GM18508 (cell line): ENCODE data around the gene OR2L2.
"Not testable (repeated sequence)": the region's sequence is repeated elsewhere in the genome, so short reads cannot be mapped to it uniquely, and the experiment has no call there.

Source experiments
- ATAC-seq: cut with Tn5 transposase; IDR thresholded peaks from one replicate; pipeline ENCODE4 v1.9.1; 2021; ENCODE audit warnings: moderate number of reproducible peaks; ENCODE audit not compliant: insufficient read depth, unreplicated experiment

OR2L2 gene

GRCh38 chr1:248029770-248030169, at the start of gene OR2L2:
Gene OR2L2 (plus strand): TSS chr1:248030070. CDS start chr1:248038268, 8,198 bp downstream.
- no peak for ATAC-seq

GRCh38 chr1:247992986-247993385, 36.9 kb upstream of the OR2L2 start:
- no peak for ATAC-seq

- no peak for ATAC-seq
Observed at GRCh38 chr1:247998811-247999210, 31.1 kb upstream of the OR2L2 start.

GRCh38 chr1:248000169-248000568, 29.7 kb upstream of the OR2L2 start:
- no peak for ATAC-seq

- ATAC-seq: no peak
Observed at GRCh38 chr1:248007778-248008177, 22.1 kb upstream of the OR2L2 start.

- no peak for ATAC-seq
Observed at GRCh38 chr1:248009681-248010080, 20.2 kb upstream of the OR2L2 start.

GRCh38 chr1:248013229-248013710, 16.6 kb upstream of the OR2L2 start, which contains the start of gene OR2L5:
Gene OR2L5 (plus strand): TSS chr1:248013660. CDS start chr1:248021948, 8,288 bp downstream.
- no peak for ATAC-seq

GRCh38 chr1:248015803-248016202, 14.1 kb upstream of the OR2L2 start:
- no peak for ATAC-seq

GRCh38 chr1:248045209-248045608, 15.3 kb downstream of the OR2L2 start:
- no peak for ATAC-seq

- no peak for ATAC-seq
Observed at GRCh38 chr1:248046536-248046935, 16.7 kb downstream of the OR2L2 start, which contains the start of gene OR2L3. Gene OR2L3 (plus strand): TSS chr1:248046836. CDS start chr1:248060682, 13,846 bp downstream.

GRCh38 chr1:248047008-248047407, 17.1 kb downstream of the OR2L2 start:
- ATAC-seq: no peak

- ATAC-seq: no peak
Observed at GRCh38 chr1:248054671-248055070, 24.8 kb downstream of the OR2L2 start.

- ATAC-seq: no peak
Observed at GRCh38 chr1:248055261-248055660, 25.4 kb downstream of the OR2L2 start.

GRCh38 chr1:248065071-248065470, 35.2 kb downstream of the OR2L2 start:
- no peak for ATAC-seq

GRCh38 chr1:248065604-248066003, 35.7 kb downstream of the OR2L2 start:
- ATAC-seq: no peak

- not testable (repeated sequence) for ATAC-seq
Observed at GRCh38 chr1:248083864-248084263, 54.0 kb downstream of the OR2L2 start.
